ENCODE data around the gene ADO. TPM values are rescaled to one million over a fixed set of nuclear protein-coding genes. Genes with fewer than 3 reads are reported as not detected.

The ADO gene
- total RNA-seq, 4 donors from 2014 or later: 13.4 to 21.2 (median 17.0) TPM

DNA sequence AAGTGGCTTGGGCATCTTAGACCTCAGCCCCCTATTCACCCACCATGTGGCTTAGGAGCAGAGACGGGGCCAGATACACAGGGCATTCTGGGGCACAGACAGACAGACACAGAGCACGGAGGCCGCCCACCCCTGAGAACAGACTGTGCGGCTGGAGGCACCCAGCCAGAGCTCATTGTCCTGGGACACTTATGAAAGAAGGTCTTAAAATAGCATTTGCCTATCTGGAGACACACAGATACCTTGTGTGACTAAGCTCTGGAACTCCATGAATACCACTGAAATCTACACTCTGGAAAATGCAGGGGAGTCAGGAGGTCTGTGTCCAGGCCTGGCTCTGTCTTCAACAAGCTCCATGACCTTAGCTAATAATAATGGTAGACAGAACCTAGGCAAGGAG, 41.4 kb upstream of the ADO start:
- TF ChIP-seq CTCF (IDR thresholded peaks at IDR 0.05; ENCODE audit: low read depth): no peak

GRCh38 chr10:62764011-62764410, 40.5 kb upstream of the ADO start:
- TF ChIP-seq CTCF (IDR thresholded peaks at IDR 0.05; ENCODE audit: low read depth): no peak

- TF ChIP-seq CTCF (IDR thresholded peaks at IDR 0.05; ENCODE audit: low read depth): no peak
Observed at GRCh38 chr10:62765726-62766125, 38.8 kb upstream of the ADO start.

- TF ChIP-seq CTCF (IDR thresholded peaks at IDR 0.05; ENCODE audit: low read depth): no peak
Observed at GRCh38 chr10:62766386-62766785, 38.1 kb upstream of the ADO start.

- TF ChIP-seq CTCF (IDR thresholded peaks at IDR 0.05; ENCODE audit: low read depth): no peak
Observed at GRCh38 chr10:62769574-62770242, 34.8 kb upstream of the ADO start.

GRCh38 chr10:62772186-62772974, 32.1 kb upstream of the ADO start:
- no peak for TF ChIP-seq CTCF (IDR thresholded peaks at IDR 0.05; ENCODE audit: low read depth)

DNA sequence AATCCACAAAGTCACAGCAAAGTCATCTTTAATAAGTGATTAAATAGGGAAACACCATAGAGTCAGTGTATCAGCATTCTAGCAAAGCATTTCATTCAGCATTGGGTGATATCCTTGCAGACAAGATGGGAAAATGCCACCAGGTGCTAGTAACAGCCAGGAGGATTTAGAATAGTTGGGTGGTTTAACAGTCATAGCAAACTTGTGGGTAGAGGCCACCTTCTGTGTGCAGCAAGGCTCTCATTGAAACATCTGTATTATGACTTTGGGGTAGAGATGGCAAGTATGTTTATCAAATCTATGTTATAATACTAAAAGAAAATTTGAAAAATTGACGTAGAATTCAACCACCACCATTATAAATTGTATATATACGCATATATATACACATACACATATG, 26.4 kb upstream of the ADO start:
- TF ChIP-seq CTCF (IDR thresholded peaks at IDR 0.05; ENCODE audit: low read depth): no peak
